DND-41 (cell line): ENCODE results near the gene UBE2C.
"Not testable (repeated sequence)": the region's sequence is repeated elsewhere in the genome, so short reads cannot be mapped to it uniquely, and the experiment has no call there.

Experiments used
- ATAC-seq: fragments of 200-7000 bp; cut with Tn5 transposase; 3 replicates; pipeline ENCODE4 v1.9.1; 2021; ENCODE audit warnings: low read depth; ENCODE audit not compliant: insufficient read depth
- DNase-seq: peaks from one replicate; pipeline ENCODE4 v3.0.0-alpha.2; 2020
- H2AFZ ChIP-seq: 2 replicates; pipeline ENCODE4 v1.6.0; 2012; ENCODE audit warnings: low read depth, low read length
- H3K27ac ChIP-seq: 2 replicates; pipeline ENCODE4 v1.5.1; 2012; ENCODE audit warnings: low read length, inconsistent platforms
- H3K27me3 ChIP-seq: fragments of 200-600 bp; sonication (generic); 2 replicates; pipeline ENCODE4 v1.6.0; 2012; ENCODE audit warnings: low read length, mild to moderate bottlenecking, inconsistent platforms; ENCODE audit not compliant: insufficient read depth, poor library complexity
- H3K36me3 ChIP-seq: 2 replicates; pipeline ENCODE4 v1.5.1; 2012; ENCODE audit warnings: low read length, inconsistent platforms; ENCODE audit not compliant: insufficient read depth
- H3K4me1 ChIP-seq: 2 replicates; pipeline ENCODE4 v1.5.1; 2012; ENCODE audit warnings: mild to moderate bottlenecking, low read length; ENCODE audit not compliant: insufficient read depth
- H3K4me2 ChIP-seq: 2 replicates; pipeline ENCODE4 v1.6.0; 2012; ENCODE audit warnings: mild to moderate bottlenecking, moderate library complexity, low read length, inconsistent platforms; ENCODE audit not compliant: insufficient read depth
- H3K4me3 ChIP-seq, 2 experiments: fragments of 200-600 bp in 1 of 2; shearing (Covaris generic) in 1 of 2; 2 replicates each; pipeline ENCODE4 v1.5.1; 2012 to 2016; ENCODE audit warnings: inconsistent platforms in 2 of 2, low read length in 2 of 2, mild to moderate bottlenecking in 2 of 2, low read depth in 1 of 2, moderate library complexity in 1 of 2
- H3K79me2 ChIP-seq: 2 replicates; pipeline ENCODE4 v1.6.0; 2012; ENCODE audit warnings: low read length, inconsistent platforms; ENCODE audit not compliant: insufficient read depth
- H3K9ac ChIP-seq: 2 replicates; pipeline ENCODE4 v1.6.0; 2012; ENCODE audit warnings: low read depth, mild to moderate bottlenecking, inconsistent platforms, low read length, moderate library complexity
- H3K9me3 ChIP-seq: 2 replicates; pipeline ENCODE4 v1.5.1; 2012; ENCODE audit warnings: low read length, moderate library complexity, mild to moderate bottlenecking, inconsistent platforms; ENCODE audit not compliant: insufficient read depth, severe bottlenecking
- H4K20me1 ChIP-seq: 2 replicates; pipeline ENCODE4 v1.6.0; 2012; ENCODE audit warnings: low read length; ENCODE audit not compliant: insufficient read depth
- EZH2 ChIP-seq: IDR thresholded peaks from 3 replicates; pipeline ENCODE4 v1.6.1; 2012; ENCODE audit warnings: borderline replicate concordance, low read depth, mild to moderate bottlenecking, moderate library complexity, low read length, inconsistent platforms; ENCODE audit not compliant: severe bottlenecking
- TF ChIP-seq, protein P1 (sequence below): IDR thresholded peaks from 2 replicates; pipeline ENCODE4 v1.5.1; 2012; ENCODE audit warnings: borderline replicate concordance, low read length, moderate library complexity, mild to moderate bottlenecking; ENCODE audit not compliant: poor library complexity, severe bottlenecking; ENCODE audit errors: extremely low read depth

Gene UBE2C

DNA sequence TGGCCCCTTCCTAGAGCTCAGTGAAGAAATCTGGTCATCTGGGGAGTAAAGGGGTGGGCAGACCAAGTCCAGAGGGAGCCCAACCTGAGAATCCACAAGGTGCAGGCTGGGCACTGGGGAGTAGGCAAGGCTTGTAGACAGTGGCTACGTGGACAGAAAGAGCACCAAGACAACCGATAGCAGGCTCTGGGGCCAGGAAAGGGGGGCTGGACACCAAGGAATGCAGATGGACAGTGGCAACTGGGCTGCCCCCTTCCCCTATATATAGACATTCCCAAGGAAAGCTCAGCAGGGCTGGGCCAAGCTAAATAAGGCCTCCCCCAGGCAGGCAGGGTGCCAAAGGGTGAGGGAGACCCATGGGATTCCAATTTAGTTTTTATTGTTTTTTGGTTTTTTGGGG lies 16.1 kb downstream of the UBE2C start:
- TF ChIP-seq EZH2: no peak
- TF ChIP-seq, protein P1, sequence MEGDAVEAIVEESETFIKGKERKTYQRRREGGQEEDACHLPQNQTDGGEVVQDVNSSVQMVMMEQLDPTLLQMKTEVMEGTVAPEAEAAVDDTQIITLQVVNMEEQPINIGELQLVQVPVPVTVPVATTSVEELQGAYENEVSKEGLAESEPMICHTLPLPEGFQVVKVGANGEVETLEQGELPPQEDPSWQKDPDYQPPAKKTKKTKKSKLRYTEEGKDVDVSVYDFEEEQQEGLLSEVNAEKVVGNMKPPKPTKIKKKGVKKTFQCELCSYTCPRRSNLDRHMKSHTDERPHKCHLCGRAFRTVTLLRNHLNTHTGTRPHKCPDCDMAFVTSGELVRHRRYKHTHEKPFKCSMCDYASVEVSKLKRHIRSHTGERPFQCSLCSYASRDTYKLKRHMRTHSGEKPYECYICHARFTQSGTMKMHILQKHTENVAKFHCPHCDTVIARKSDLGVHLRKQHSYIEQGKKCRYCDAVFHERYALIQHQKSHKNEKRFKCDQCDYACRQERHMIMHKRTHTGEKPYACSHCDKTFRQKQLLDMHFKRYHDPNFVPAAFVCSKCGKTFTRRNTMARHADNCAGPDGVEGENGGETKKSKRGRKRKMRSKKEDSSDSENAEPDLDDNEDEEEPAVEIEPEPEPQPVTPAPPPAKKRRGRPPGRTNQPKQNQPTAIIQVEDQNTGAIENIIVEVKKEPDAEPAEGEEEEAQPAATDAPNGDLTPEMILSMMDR: no peak
- Histone ChIP-seq H3K4me2 (no peak overlapping the region), H3K4me3 (no peak overlapping the region), H3K36me3 (no peaks in the 10 kb centered on the region), H3K27me3 (no peaks in the 10 kb centered on the region), H3K27ac (no peak overlapping the region), H2AFZ (no peak overlapping the region), H3K9me3 (no peaks in the 10 kb centered on the region), H3K79me2 (no peaks in the 10 kb centered on the region), H4K20me1 (no peaks in the 10 kb centered on the region), H3K9ac (no peak overlapping the region), H3K4me1 (no peaks in the 10 kb centered on the region)
- DNase-seq: no peak
- ATAC-seq: no peak

DNA sequence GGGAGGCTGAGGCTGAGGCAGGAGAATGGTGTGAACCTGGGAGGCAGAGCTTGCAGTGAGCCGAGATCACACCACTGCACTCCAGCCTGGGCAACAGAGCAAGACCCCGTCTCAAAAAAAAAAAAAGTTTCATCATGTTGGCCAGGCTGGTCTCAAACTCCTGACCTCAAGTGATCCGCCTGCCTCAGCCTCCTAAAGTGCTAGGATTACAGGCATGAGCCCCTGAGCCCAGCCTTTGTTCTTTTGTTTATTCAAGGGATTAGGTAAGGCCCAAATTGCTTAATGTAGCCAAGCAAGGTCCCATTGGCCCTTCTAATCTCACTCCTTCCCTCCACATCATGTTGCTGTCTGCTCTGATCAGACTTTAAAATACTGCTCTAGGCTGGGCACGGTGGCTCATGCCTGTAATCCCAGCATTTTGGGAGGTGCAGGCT lies 17.2 kb downstream of the UBE2C start:
- not testable (repeated sequence) for H3K4me2 ChIP-seq, H3K4me3 ChIP-seq, H3K27ac ChIP-seq, H3K79me2 ChIP-seq, ATAC-seq, H3K27me3 ChIP-seq, H3K4me1 ChIP-seq, H2AFZ ChIP-seq, H4K20me1 ChIP-seq, H3K36me3 ChIP-seq, DNase-seq, H3K9ac ChIP-seq, H3K9me3 ChIP-seq

DNA sequence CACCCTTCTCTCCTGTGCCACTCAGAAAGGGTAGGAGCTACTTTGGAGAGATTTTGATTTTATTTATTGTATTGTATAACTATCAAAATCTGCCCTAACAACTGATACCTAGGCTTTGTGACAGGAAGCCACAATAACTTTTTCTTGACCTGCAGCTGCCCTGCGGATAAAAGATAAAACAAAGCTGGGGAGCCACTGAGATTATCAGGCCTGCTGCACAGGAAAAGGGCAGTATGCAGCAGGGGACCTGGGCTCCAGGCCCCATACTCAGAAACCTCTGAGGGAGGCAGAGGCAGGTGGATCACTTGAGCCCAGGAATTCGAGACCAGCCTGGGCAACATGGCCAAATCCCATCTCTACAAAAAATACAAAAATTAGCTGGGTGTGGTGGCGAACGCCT lies 20.2 kb downstream of the UBE2C start:
- no peak overlapping the region for H3K9ac ChIP-seq
- no peak overlapping the region for H3K4me2 ChIP-seq

DNA sequence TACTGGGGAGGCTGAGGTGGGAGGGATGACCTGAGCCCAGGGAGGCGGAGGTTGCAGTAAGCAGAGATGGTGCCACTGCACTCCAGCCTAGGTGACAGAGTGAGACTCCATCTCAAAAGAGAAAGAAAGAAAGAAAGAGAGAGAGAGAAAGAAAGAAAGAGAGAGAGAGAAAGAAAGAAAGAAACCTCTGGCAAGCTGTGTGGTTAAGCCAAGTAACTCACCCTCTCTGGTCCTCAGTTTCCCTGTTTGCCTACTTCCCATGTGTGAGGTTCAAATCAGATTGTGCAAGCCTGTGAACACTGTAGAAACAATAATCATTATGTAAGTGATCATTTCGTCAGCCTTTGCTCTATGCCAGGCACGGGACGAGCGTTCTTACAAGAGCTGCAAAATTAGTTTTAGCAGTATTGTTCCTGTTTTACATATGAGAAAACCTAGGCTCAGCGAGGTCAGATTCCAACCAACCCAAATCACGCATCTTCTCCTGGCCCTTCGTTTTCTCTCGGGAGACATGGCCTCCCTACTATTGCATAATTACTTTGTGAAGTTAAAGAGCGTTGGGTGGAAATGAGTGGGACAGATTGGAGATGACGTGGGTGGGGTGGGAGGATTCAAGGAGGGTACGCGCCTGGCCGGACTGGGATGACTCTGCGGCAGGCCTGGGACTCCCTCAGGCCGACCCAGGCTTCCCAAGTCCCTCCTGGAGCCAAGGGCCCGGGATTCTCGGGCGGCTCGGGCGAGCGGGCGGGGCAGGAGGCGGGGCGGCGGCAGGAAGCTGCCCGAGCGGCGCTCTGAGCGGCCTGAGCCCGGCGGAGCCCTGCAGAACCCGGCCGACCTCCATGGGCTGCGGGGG lies 20.8 kb downstream of the UBE2C start, which contains the start of gene SNX21:
Gene SNX21 (plus strand): TSS at position 770 of the 853 bp plus-strand sequence. CDS start 121 bp downstream, outside the sequence.
- H3K4me3 ChIP-seq: no peak within 1 kb of the TSS
- H3K9me3 ChIP-seq: no peaks in the 10 kb centered on the region
- no peaks in the 10 kb centered on the region for H3K79me2 ChIP-seq
- no peaks in the 10 kb centered on the region for H4K20me1 ChIP-seq
- 0 out of 3 replicates have a peak, but pooled peaks have one; percentile 25 for ATAC-seq
- no peaks in the 10 kb centered on the region for H3K4me1 ChIP-seq
- DNase-seq: no peak
- no peak within 1 kb of the TSS for H2AFZ ChIP-seq
- H3K27ac ChIP-seq: no peak within 1 kb of the TSS
- H3K9ac ChIP-seq: no peak within 1 kb of the TSS
- peaks cover 3% of the 10 kb centered on the region; the same call in 1 of the 2 replicates for H3K36me3 ChIP-seq
- TF ChIP-seq, protein P1: no peak
- TF ChIP-seq EZH2: no peak
- H3K4me2 ChIP-seq: no peak within 1 kb of the TSS
- no peaks in the 10 kb centered on the region for H3K27me3 ChIP-seq

More for the DNA sequence above, 20.2 kb downstream of the UBE2C start:
- H3K36me3 ChIP-seq: peaks cover 3% of the 10 kb centered on the region; the same call in 1 of the 2 replicates
- no peaks in the 10 kb centered on the region for H3K4me1 ChIP-seq
- H3K27me3 ChIP-seq: no peaks in the 10 kb centered on the region
- H3K79me2 ChIP-seq: no peaks in the 10 kb centered on the region
- H2AFZ ChIP-seq: no peak overlapping the region
- H3K4me3 ChIP-seq: no peak overlapping the region
- no peaks in the 10 kb centered on the region for H3K9me3 ChIP-seq
- DNase-seq (no peak), ATAC-seq (no peak)
- no peak overlapping the region for H3K27ac ChIP-seq
- H4K20me1 ChIP-seq: no peaks in the 10 kb centered on the region
- TF ChIP-seq EZH2: no peak
- TF ChIP-seq, protein P1: no peak
